GM18520 (cell line): ENCODE data around the gene TBC1D24.
"Not testable (repeated sequence)": the region's sequence is repeated elsewhere in the genome, so short reads cannot be mapped to it uniquely, and the experiment has no call there.

Experiments
- ATAC-seq: cut with Tn5 transposase; IDR thresholded peaks from one replicate; pipeline ENCODE4 v1.9.1; 2021; ENCODE audit not compliant: unreplicated experiment

The TBC1D24 gene

GRCh38 chr16:2474877-2475412 lies at the start of gene TBC1D24:
Gene TBC1D24, plus strand, starts transcription at chr16:2475127. Its CDS starts 21,022 bp downstream, at chr16:2496149.
- ATAC-seq: peak; percentile 51

- no peak for ATAC-seq
Measured at GRCh38 chr16:2425825-2426430, 49.0 kb upstream of the TBC1D24 start.

- no peak for ATAC-seq
Measured at GRCh38 chr16:2426941-2427361, 48.0 kb upstream of the TBC1D24 start.

- ATAC-seq: no peak
Measured at GRCh38 chr16:2427526-2427925, 47.4 kb upstream of the TBC1D24 start.

GRCh38 chr16:2428051-2428783 lies 46.7 kb upstream of the TBC1D24 start:
- no peak for ATAC-seq

- ATAC-seq: no peak
Measured at GRCh38 chr16:2428784-2429033, 46.2 kb upstream of the TBC1D24 start.

- ATAC-seq: peak; percentile 78
Measured at GRCh38 chr16:2429034-2429770, 45.7 kb upstream of the TBC1D24 start, which contains the start of gene CCNF. Gene CCNF, plus strand, starts transcription at chr16:2429447. Its CDS starts 35 bp downstream, at chr16:2429482.

- no peak for ATAC-seq
Measured at GRCh38 chr16:2429771-2430663, 44.9 kb upstream of the TBC1D24 start.

- no peak for ATAC-seq
Measured at GRCh38 chr16:2432286-2432685, 42.6 kb upstream of the TBC1D24 start.

GRCh38 chr16:2432801-2433505 lies 42.0 kb upstream of the TBC1D24 start:
- ATAC-seq: no peak

- ATAC-seq: not testable (repeated sequence)
Measured at GRCh38 chr16:2435236-2435635, 39.7 kb upstream of the TBC1D24 start.

- no peak for ATAC-seq
Measured at GRCh38 chr16:2436110-2436509, 38.8 kb upstream of the TBC1D24 start.

GRCh38 chr16:2437032-2437790 lies 37.7 kb upstream of the TBC1D24 start:
- ATAC-seq: no peak

- ATAC-seq: no peak
Measured at GRCh38 chr16:2438121-2438520, 36.8 kb upstream of the TBC1D24 start.

GRCh38 chr16:2439598-2439997 lies 35.3 kb upstream of the TBC1D24 start:
- ATAC-seq: no peak

- not testable (repeated sequence) for ATAC-seq
Measured at GRCh38 chr16:2441143-2441804, 33.7 kb upstream of the TBC1D24 start.

- no peak for ATAC-seq
Measured at GRCh38 chr16:2443555-2443954, 31.4 kb upstream of the TBC1D24 start.

GRCh38 chr16:2447920-2448583 lies 26.9 kb upstream of the TBC1D24 start:
- no peak for ATAC-seq
